Progenitor cell of endocrine pancreas (in vitro differentiated cells): ENCODE results near the gene SLC7A11. TPM values are rescaled to one million over a fixed set of nuclear protein-coding genes. Genes with fewer than 3 reads are reported as not detected.

Experiments used
- DNase-seq: peaks from one replicate; pipeline ENCODE4 v3.0.0; 2021; ENCODE audit warnings: low spot score; ENCODE audit not compliant: unreplicated experiment
- H3K27ac Mint-ChIP-seq: 2 replicates; pipeline ENCODE4 v1.8.0; 2021; ENCODE audit warnings: mild to moderate bottlenecking, moderate library complexity, mixed read lengths
- H3K27me3 Mint-ChIP-seq: 2 replicates; pipeline ENCODE4 v1.8.0; 2021; ENCODE audit warnings: mixed read lengths
- H3K36me3 Mint-ChIP-seq: 2 replicates; pipeline ENCODE4 v1.8.0; 2022; ENCODE audit warnings: mixed read lengths; ENCODE audit not compliant: insufficient read depth
- H3K4me1 Mint-ChIP-seq: 2 replicates; pipeline ENCODE4 v1.8.0; 2021; ENCODE audit warnings: low read depth, mixed read lengths
- H3K4me3 Mint-ChIP-seq: 2 replicates; pipeline ENCODE4 v1.8.0; 2021; ENCODE audit warnings: low read depth, mild to moderate bottlenecking, moderate library complexity, mixed read lengths
- H3K9me3 Mint-ChIP-seq: 2 replicates; pipeline ENCODE4 v1.8.0; 2021; ENCODE audit warnings: low read depth, mixed read lengths
- total RNA-seq: library from RNA; stranded (reverse); gene quantifications from 2 replicates; pipeline ENCODE4 v1.2.1, GENCODE V29; 2021
- TF ChIP-seq, protein P1 (sequence below): fragments of 200-600 bp; sonication (generic); IDR thresholded peaks from one replicate; pipeline ENCODE4 v1.5.0; 2021; ENCODE audit warnings: antibody characterized with exemption, mild to moderate bottlenecking; ENCODE audit not compliant: unreplicated experiment

SLC7A11 gene
- total RNA-seq, 1 donor from 2014 or later, result 8.2 TPM

- H3K4me3 Mint-ChIP-seq, result no peak overlapping the region
- no peaks in the 10 kb centered on the region for H3K27me3 Mint-ChIP-seq
- no peak for DNase-seq
- TF ChIP-seq, protein P1, sequence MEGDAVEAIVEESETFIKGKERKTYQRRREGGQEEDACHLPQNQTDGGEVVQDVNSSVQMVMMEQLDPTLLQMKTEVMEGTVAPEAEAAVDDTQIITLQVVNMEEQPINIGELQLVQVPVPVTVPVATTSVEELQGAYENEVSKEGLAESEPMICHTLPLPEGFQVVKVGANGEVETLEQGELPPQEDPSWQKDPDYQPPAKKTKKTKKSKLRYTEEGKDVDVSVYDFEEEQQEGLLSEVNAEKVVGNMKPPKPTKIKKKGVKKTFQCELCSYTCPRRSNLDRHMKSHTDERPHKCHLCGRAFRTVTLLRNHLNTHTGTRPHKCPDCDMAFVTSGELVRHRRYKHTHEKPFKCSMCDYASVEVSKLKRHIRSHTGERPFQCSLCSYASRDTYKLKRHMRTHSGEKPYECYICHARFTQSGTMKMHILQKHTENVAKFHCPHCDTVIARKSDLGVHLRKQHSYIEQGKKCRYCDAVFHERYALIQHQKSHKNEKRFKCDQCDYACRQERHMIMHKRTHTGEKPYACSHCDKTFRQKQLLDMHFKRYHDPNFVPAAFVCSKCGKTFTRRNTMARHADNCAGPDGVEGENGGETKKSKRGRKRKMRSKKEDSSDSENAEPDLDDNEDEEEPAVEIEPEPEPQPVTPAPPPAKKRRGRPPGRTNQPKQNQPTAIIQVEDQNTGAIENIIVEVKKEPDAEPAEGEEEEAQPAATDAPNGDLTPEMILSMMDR, result no peak
- H3K9me3 Mint-ChIP-seq, result peaks cover 19% of the 10 kb centered on the region
- H3K4me1 Mint-ChIP-seq, result peaks cover 21% of the 10 kb centered on the region
- H3K27ac Mint-ChIP-seq, result no peak overlapping the region
- H3K36me3 Mint-ChIP-seq, result peaks cover 2% of the 10 kb centered on the region
These were observed 127.1 kb downstream of the SLC7A11 start for GRCh38 chr4:138115053-138115452.

DNA sequence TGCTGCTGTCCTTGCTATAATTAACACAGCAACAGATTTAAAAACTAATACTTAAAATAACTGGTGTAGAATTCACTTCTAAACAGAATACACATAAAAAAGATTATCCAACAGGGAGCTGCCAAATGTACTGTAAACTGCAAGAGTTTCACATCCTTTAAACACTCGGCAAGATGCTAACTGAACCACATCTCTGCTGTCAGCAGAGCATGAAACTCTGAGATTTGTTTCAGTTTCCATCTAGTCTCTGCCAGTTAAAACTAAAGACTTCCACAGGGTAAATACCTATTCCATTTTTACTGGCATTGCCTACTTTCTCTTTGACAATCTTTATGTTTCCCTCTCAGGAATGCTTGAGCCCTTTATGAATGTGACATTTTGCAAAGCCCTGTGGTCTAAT, 127.7 kb downstream of the SLC7A11 start:
- Mint-ChIP-seq H3K27me3 (no peaks in the 10 kb centered on the region), H3K36me3 (peaks cover 2% of the 10 kb centered on the region), H3K9me3 (peaks cover 15% of the 10 kb centered on the region), H3K4me3 (no peak overlapping the region), H3K4me1 (peaks cover 21% of the 10 kb centered on the region), H3K27ac (no peak overlapping the region)
- TF ChIP-seq, protein P1, result no peak
- DNase-seq, result no peak
